ENCODE measurements around the gene IRF8. TPM values are rescaled to one million over a fixed set of nuclear protein-coding genes. Genes with fewer than 3 reads are reported as not detected.

Gene IRF8
- total and polyA plus RNA-seq, 12 donors, result 0.72 to 29.4 (median 2.1) TPM

DNA sequence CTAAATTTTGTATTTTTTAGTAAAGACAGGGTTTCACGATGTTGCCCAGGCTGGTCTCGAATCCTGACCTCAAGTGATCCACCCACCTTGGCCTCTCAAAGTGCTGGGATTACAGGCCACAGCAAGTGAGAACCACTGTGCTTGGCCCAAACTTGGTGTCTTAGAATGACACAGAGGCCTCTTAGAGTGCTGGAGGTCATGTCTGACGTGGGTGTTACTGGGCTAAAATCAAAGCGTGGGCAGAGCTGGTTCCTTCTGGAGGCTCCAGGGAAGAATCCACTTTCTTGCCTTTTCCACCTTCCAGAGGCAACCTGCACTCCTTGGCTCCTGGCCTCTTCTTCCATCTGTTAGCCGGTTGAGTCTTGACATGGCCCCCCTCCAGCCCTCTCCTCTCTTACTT is 53.8 kb downstream of the IRF8 start:
- Histone ChIP-seq H3K27me3 (peaks cover 0 to 78% (median 22%) of the 10 kb centered on the region in 7 donors), H3K36me3 (no peaks in the 10 kb centered on the region), H3K9me3 (no peaks in the 10 kb centered on the region), H3K4me3 (no peak overlapping the region), H3K4me1 (peaks cover 0 to 5% (median 0%) of the 10 kb centered on the region in 9 donors), H3K27ac (no peak overlapping the region)
- intact Hi-C loops (cut with DNase I), result no loop called here
- WGBS, 2 donors, result 91 to 95% methylated on average over 5 of the region's 5 CpGs
- TF ChIP-seq, protein P1, sequence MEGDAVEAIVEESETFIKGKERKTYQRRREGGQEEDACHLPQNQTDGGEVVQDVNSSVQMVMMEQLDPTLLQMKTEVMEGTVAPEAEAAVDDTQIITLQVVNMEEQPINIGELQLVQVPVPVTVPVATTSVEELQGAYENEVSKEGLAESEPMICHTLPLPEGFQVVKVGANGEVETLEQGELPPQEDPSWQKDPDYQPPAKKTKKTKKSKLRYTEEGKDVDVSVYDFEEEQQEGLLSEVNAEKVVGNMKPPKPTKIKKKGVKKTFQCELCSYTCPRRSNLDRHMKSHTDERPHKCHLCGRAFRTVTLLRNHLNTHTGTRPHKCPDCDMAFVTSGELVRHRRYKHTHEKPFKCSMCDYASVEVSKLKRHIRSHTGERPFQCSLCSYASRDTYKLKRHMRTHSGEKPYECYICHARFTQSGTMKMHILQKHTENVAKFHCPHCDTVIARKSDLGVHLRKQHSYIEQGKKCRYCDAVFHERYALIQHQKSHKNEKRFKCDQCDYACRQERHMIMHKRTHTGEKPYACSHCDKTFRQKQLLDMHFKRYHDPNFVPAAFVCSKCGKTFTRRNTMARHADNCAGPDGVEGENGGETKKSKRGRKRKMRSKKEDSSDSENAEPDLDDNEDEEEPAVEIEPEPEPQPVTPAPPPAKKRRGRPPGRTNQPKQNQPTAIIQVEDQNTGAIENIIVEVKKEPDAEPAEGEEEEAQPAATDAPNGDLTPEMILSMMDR (IDR thresholded peaks at IDR 0.05), result no peak
- ATAC-seq, result no peak
- DNase-seq, result no peak

DNA sequence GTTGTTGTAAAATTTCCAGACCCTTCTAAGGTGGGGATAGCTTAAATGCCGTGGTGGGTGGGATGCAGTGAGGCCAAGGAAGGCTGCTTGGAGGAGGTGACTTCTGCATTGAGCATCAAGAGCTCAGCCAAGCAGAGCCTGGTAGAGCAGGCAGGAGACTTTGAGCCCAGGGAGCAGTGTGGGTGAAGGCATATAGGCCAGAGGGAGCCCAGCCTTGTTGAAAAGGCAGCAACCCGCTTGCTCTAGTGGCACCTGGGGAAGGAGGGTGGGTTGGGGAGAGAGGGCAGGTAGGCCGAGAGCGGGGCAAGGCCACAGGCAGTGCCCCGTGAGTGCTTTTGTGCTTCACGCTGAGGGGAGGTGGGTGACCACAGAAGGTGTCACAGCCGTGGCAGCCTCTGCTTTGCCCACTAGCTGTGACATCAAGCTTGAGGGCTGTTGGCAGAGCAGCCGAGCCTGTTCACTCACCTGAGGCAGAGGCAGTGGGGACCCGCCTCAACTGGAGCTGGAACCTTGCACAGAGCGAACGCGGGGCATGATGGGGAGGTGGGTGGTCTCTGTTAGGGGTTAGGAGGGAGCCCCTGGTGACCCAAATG is 56.1 kb downstream of the IRF8 start:
- Histone ChIP-seq H3K27me3 (peaks cover 0 to 61% (median 13%) of the 10 kb centered on the region in 7 donors), H3K9me3 (no peaks in the 10 kb centered on the region), H3K4me1 (peaks cover 0 to 6% (median 0%) of the 10 kb centered on the region in 9 donors), H3K4me3 (no peak overlapping the region), H3K36me3 (no peaks in the 10 kb centered on the region), H3K27ac (no peak overlapping the region)
- DNase-seq (no peak), ATAC-seq (no peak)
- TF ChIP-seq, protein P1 (IDR thresholded peaks at IDR 0.05), result no peak
- intact Hi-C loops (cut with DNase I), result no loop called here
- 92 to 96% methylated on average over 12 of the region's 12 CpGs for WGBS, 2 donors

DNA sequence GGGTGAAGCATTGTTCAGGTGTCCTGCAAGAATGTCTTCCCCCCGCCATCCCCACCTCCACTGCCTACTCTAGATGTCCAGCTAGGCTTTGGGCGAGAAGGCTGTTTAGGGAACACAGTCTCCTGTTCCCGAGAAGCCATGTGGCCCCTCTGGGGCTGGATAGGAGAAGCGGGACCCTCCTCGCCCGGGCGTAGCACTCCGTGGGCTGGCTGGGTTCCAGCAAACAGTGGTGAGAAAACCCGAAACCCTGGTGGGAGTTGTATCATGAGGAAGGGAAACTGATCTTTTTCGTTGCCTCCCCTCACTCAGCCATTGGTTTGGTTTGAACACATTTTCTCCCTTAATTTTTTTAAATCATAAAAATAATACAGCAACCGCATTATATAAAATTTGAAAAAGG is 56.6 kb downstream of the IRF8 start:
- peaks cover 0 to 62% (median 17%) of the 10 kb centered on the region in 7 donors for H3K27me3 ChIP-seq
- intact Hi-C loops (cut with DNase I), result no loop called here

DNA sequence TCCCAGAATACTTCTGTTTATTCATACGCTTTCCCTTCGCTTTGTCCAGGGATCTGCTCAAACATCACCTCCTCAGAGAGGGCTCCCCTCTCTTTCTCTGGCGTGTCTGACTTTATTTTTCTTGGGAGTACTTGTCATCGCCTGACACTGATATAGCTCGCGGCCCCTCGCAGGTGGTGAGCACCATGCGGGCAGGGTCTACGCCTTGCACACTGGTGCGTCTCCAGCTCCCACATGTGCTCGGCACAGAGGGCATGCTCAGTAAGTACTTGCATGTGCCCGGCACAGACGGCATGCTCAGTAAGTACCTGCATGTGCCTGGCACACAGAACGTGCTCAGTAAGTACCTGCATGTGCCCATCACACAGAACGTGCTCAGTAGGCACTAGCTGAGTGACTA is 57.5 kb downstream of the IRF8 start:
- no peaks in the 10 kb centered on the region for H3K36me3 ChIP-seq
- TF ChIP-seq, protein P1 (IDR thresholded peaks at IDR 0.05), result no peak
- intact Hi-C loops (cut with DNase I), result no loop called here
- peaks cover 0 to 6% (median 0%) of the 10 kb centered on the region in 9 donors for H3K4me1 ChIP-seq
- ATAC-seq, result no peak
- DNase-seq, result no peak
- no peak overlapping the region for H3K4me3 ChIP-seq
- H3K9me3 ChIP-seq, result no peaks in the 10 kb centered on the region
- no peak overlapping the region for H3K27ac ChIP-seq
- 88 to 91% methylated on average over 15 of the region's 15 CpGs for WGBS, 2 donors
- peaks cover 0 to 61% (median 17%) of the 10 kb centered on the region in 7 donors for H3K27me3 ChIP-seq

More for the DNA sequence above, 56.6 kb downstream of the IRF8 start:
- TF ChIP-seq, protein P1 (IDR thresholded peaks at IDR 0.05), result no peak
- ATAC-seq, result no peak
- Histone ChIP-seq H3K4me1 (peaks cover 0 to 6% (median 0%) of the 10 kb centered on the region in 9 donors), H3K9me3 (no peaks in the 10 kb centered on the region), H3K27ac (no peak overlapping the region), H3K36me3 (no peaks in the 10 kb centered on the region), H3K4me3 (no peak overlapping the region)
- DNase-seq, result no peak
- 74% methylated on average over 11 of the region's 11 CpGs for WGBS, 2 donors

All from heart right ventricle (tissue), 16 donors.